Keratinocyte (primary cell): ENCODE measurements around the gene ATP11A. TPM values are rescaled to one million over a fixed set of nuclear protein-coding genes. Genes with fewer than 3 reads are reported as not detected.

Source experiments
- DNase-seq: peaks from one replicate; pipeline ENCODE4 v3.0.0-alpha.2; 2011; ENCODE audit warnings: low read depth, missing footprints, low spot score
- FAIRE-seq: peaks from 2 replicates; lab custom pipeline; 2011; peaks lifted over from hg19 to GRCh38; lab: Jason Lieb, UNC
- H2AFZ ChIP-seq: 2 replicates; pipeline ENCODE4 v1.6.0; 2012; ENCODE audit warnings: low read length, control low read depth, inconsistent platforms; ENCODE audit not compliant: control insufficient read depth
- H3K27ac ChIP-seq: 2 replicates; pipeline ENCODE4 v1.5.1; 2011; ENCODE audit warnings: low read length; ENCODE audit not compliant: control insufficient read depth, insufficient read depth
- H3K27me3 ChIP-seq: 3 replicates; pipeline ENCODE4 v1.6.0; 2011; ENCODE audit warnings: low read length; ENCODE audit not compliant: control insufficient read depth, insufficient read depth; ENCODE audit errors: extremely low read depth
- H3K36me3 ChIP-seq, 2 experiments: 2 replicates in 1 of 2; 3 replicates in 1 of 2; pipeline ENCODE4 v1.5.1; 2011; ENCODE audit warnings: low read length in 2 of 2, mild to moderate bottlenecking in 1 of 2; ENCODE audit not compliant: control insufficient read depth in 2 of 2, insufficient read depth in 2 of 2; ENCODE audit errors: extremely low read depth in 1 of 2
- H3K4me1 ChIP-seq: 3 replicates; pipeline ENCODE4 v1.5.1; 2011; ENCODE audit warnings: low read length; ENCODE audit not compliant: control insufficient read depth, insufficient read depth; ENCODE audit errors: extremely low read depth
- H3K4me2 ChIP-seq: 3 replicates; pipeline ENCODE4 v1.6.0; 2011; ENCODE audit warnings: low read depth, low read length; ENCODE audit not compliant: control insufficient read depth, insufficient read depth; ENCODE audit errors: extremely low read depth
- H3K4me3 ChIP-seq, 3 experiments: fragments of 200-600 bp in 1 of 3; sonication (generic) in 1 of 3; 2 replicates in 2 of 3; 3 replicates in 1 of 3; pipeline ENCODE4 v1.5.1; 2011 to 2016; ENCODE audit warnings: low read length in 3 of 3, mild to moderate bottlenecking in 3 of 3, control low read depth in 2 of 3, inconsistent platforms in 1 of 3, low read depth in 1 of 3, mixed read lengths in 1 of 3, mixed run types in 1 of 3, moderate library complexity in 1 of 3; ENCODE audit not compliant: control insufficient read depth in 2 of 3, insufficient read depth in 2 of 3; ENCODE audit errors: extremely low read depth in 1 of 3
- H3K79me2 ChIP-seq: 2 replicates; pipeline ENCODE4 v1.6.0; 2012; ENCODE audit warnings: low read length; ENCODE audit not compliant: control insufficient read depth, insufficient read depth
- H3K9ac ChIP-seq: 3 replicates; pipeline ENCODE4 v1.6.0; 2011; ENCODE audit warnings: low read length; ENCODE audit not compliant: control insufficient read depth, insufficient read depth; ENCODE audit errors: extremely low read depth
- H3K9me1 ChIP-seq: 3 replicates; pipeline ENCODE4 v1.6.0; 2011; ENCODE audit warnings: low read length; ENCODE audit not compliant: control insufficient read depth, insufficient read depth; ENCODE audit errors: extremely low read depth
- H3K9me3 ChIP-seq: 2 replicates; pipeline ENCODE4 v1.5.1; 2012; ENCODE audit warnings: low read depth, low read length; ENCODE audit not compliant: control insufficient read depth
- H4K20me1 ChIP-seq: 3 replicates; pipeline ENCODE4 v1.6.0; 2011; ENCODE audit warnings: low read length; ENCODE audit not compliant: control insufficient read depth, insufficient read depth; ENCODE audit errors: extremely low read depth
- CTCF ChIP-seq, 3 experiments: IDR thresholded peaks in 1 of 3; conservative IDR thresholded peaks in 1 of 3; optimal IDR thresholded peaks in 1 of 3; 2 replicates in 2 of 3; 3 replicates in 1 of 3; pipeline versions ENCODE3 to v1.5.1; 2011; ENCODE audit warnings: low read length in 3 of 3, mild to moderate bottlenecking in 3 of 3, moderate library complexity in 2 of 3, control low read depth in 1 of 3, inconsistent platforms in 1 of 3; ENCODE audit not compliant: insufficient read depth in 2 of 3; ENCODE audit errors: extremely low read depth in 1 of 3
- EZH2 ChIP-seq: IDR thresholded peaks from one replicate; pipeline ENCODE4 v1.6.1; 2012; ENCODE audit warnings: inconsistent platforms, mild to moderate bottlenecking, low read length, moderate library complexity
- dilution Hi-C: fragments of 300-500 bp; cut with MboI; formaldehyde crosslinking; loops from one replicate; pipeline ENCODE4 v1.7.0; 2020; ENCODE audit warnings: low sequenced_read_pairs; ENCODE audit not compliant: extremely low pct_ligation_motif_present
- polyA plus RNA-seq, 5 experiments: library from polyadenylated mRNA; depleted of rRNA in 3 of 5; stranded (reverse) in 3 of 5; stranded (forward) in 1 of 5; unstranded in 1 of 5; fragments of >200 nt; gene quantifications; 1 replicate in 1 of 5; 2 replicates in 3 of 5; 3 replicates in 1 of 5; pipeline versions ENCODE4 v1.2.1 to v1.2.3, GENCODE V29; 2011 to 2012; ENCODE audit warnings: missing spikeins in 2 of 5, low read depth in 1 of 5, low replicate concordance in 1 of 5

ATP11A gene
- polyA plus RNA-seq, 1 donor (not counting 4 experiments of a cell fraction or from before 2014, with no cell fraction given) = 4.3 TPM

DNA sequence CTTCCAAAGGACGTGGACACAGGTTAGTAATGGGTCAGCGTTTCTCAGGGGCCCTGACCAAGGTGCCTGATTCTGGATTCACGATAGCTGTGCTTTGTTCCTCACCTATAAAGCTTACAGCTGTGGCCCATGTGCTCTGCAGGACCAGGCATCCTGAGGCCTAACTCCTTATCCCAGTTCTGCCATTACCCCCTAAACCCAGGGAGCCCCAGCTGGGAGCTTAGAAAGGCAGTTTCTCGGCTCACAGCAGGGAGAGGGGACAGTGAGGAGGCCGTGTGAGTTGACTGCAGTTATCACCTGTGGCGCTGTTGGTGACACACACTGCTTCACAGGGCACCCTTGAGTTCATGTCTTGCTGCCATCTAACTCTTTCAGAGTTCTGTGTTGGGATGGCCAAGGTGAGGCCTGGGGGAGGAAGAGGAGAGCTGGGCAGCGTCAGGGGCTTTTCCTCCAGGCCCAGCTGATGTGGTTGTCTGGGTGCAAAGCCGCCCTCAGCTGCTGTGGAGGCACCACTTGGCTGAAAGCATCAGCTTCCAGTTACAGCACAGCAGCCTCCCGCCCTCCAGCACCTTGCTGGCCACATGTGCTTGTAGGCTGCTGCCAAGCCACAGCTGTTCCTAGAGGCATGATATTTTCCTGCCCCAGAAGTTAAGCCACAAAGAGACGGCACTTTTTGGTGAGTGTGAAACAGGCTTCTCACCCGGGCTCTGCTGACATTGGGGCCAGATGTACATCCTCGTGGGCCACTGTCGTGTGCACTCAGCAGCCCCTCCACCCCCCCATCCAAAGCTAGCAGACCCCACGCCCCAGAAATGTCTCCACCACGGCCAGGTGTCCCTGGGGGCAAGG, 179.6 kb downstream of the ATP11A start:
- H3K9me3 ChIP-seq = no peaks in the 10 kb centered on the region
- DNase-seq = no peak
- no peaks in the 10 kb centered on the region for H3K79me2 ChIP-seq
- TF ChIP-seq EZH2 (no peak), CTCF (optimal IDR thresholded peaks at IDR 0.05 in 1 of 3, IDR thresholded peaks at IDR 0.05 in 1 of 3, conservative IDR thresholded peaks at IDR 0.05 in 1 of 3; ENCODE audit: extremely low read depth in 1 of 3, insufficient read depth in 2 of 3, low read length in 3 of 3) (no peak)
- no peaks in the 10 kb centered on the region for H3K9me1 ChIP-seq
- H3K4me1 ChIP-seq = no peaks in the 10 kb centered on the region
- H3K4me2 ChIP-seq = no peak overlapping the region
- no peaks in the 10 kb centered on the region for H3K27me3 ChIP-seq
- dilution Hi-C loops = no loop called here
- H3K4me3 ChIP-seq = no peak overlapping the region
- H2AFZ ChIP-seq = no peak overlapping the region
- no peak overlapping the region for H3K9ac ChIP-seq
- H4K20me1 ChIP-seq = no peaks in the 10 kb centered on the region
- H3K36me3 ChIP-seq = peaks cover 5 to 12% of the 10 kb centered on the region in 2 experiments
- no peak for FAIRE-seq
- H3K27ac ChIP-seq = no peak overlapping the region

- Histone ChIP-seq H3K79me2 (no peaks in the 10 kb centered on the region), H3K9me3 (no peaks in the 10 kb centered on the region), H3K4me1 (no peaks in the 10 kb centered on the region), H3K9ac (no peak overlapping the region), H3K4me3 (no peak overlapping the region), H4K20me1 (no peaks in the 10 kb centered on the region), H3K27ac (no peak overlapping the region), H3K36me3 (peaks cover 5 to 12% of the 10 kb centered on the region in 2 experiments), H3K9me1 (no peaks in the 10 kb centered on the region), H2AFZ (no peak overlapping the region), H3K4me2 (no peak overlapping the region), H3K27me3 (no peaks in the 10 kb centered on the region)
- dilution Hi-C loops = no loop called here
- DNase-seq (no peak), FAIRE-seq (no peak)
- no peak for TF ChIP-seq CTCF (optimal IDR thresholded peaks at IDR 0.05 in 1 of 3, IDR thresholded peaks at IDR 0.05 in 1 of 3, conservative IDR thresholded peaks at IDR 0.05 in 1 of 3; ENCODE audit: extremely low read depth in 1 of 3, insufficient read depth in 2 of 3, low read length in 3 of 3)
- TF ChIP-seq EZH2 = no peak
Measured at GRCh38 chr13:112870051-112870331, 180.2 kb downstream of the ATP11A start.
